H1 (cell line): ENCODE measurements around the gene IP6K1. TPM values are rescaled to one million over a fixed set of nuclear protein-coding genes. Genes with fewer than 3 reads are reported as not detected.

Experiments
- ASH2L ChIP-seq: fragments of 200-600, 300-600 bp; sonication (generic); IDR thresholded peaks from one replicate; pipeline ENCODE4 v1.7.1; 2017; ENCODE audit warnings: low read length
- CBX5 ChIP-seq: fragments of 300-800, 300-1000 bp; sonication (generic); IDR thresholded peaks from 2 replicates; pipeline ENCODE4 v1.7.1; 2016; ENCODE audit warnings: antibody characterized with exemption, low read length, low read depth
- CEBPB ChIP-seq: IDR thresholded peaks from 2 replicates; pipeline ENCODE4 v1.6.1; 2012; ENCODE audit warnings: low read depth, low read length
- CHD2 ChIP-seq: IDR thresholded peaks from 2 replicates; pipeline ENCODE4 v1.6.1; 2012; ENCODE audit warnings: low read length, improper control_type of control experiment
- EGR1 ChIP-seq: IDR thresholded peaks from 2 replicates; pipeline ENCODE4 v1.6.1; 2011; ENCODE audit warnings: low read depth, low read length, borderline replicate concordance
- FOSL1 ChIP-seq: IDR thresholded peaks from 2 replicates; pipeline ENCODE4 v1.6.1; 2011; ENCODE audit warnings: mild to moderate bottlenecking, low read depth, low read length, moderate library complexity; ENCODE audit not compliant: insufficient read depth
- GABPA ChIP-seq: IDR thresholded peaks from 2 replicates; pipeline ENCODE4 v1.6.1; 2011; ENCODE audit warnings: mild to moderate bottlenecking, low read length, moderate library complexity, borderline replicate concordance; ENCODE audit not compliant: insufficient read depth
- GTF2F1 ChIP-seq: IDR thresholded peaks from 2 replicates; pipeline ENCODE4 v1.6.1; 2012; ENCODE audit warnings: low read depth, low read length, improper control_type of control experiment, borderline replicate concordance
- HDAC6 ChIP-seq: IDR thresholded peaks from one replicate; pipeline ENCODE4 v1.7.1; 2012; ENCODE audit warnings: low read depth, mild to moderate bottlenecking, inconsistent platforms, low read length, moderate library complexity
- JUN ChIP-seq: IDR thresholded peaks from 2 replicates; pipeline ENCODE4 v1.6.1; 2011; ENCODE audit warnings: low read depth, mild to moderate bottlenecking, improper control_type of control experiment, low read length
- KDM5A ChIP-seq: fragments of 200-600 bp; IDR thresholded peaks from 2 replicates; pipeline ENCODE4 v1.7.1; 2012; ENCODE audit warnings: mild to moderate bottlenecking, low read length, inconsistent platforms, mixed read lengths
- MAFK ChIP-seq: IDR thresholded peaks from 2 replicates; pipeline ENCODE4 v1.6.1; 2012; ENCODE audit warnings: low read depth, mild to moderate bottlenecking, improper control_type of control experiment, low read length
- NANOG ChIP-seq: IDR thresholded peaks from 2 replicates; pipeline ENCODE4 v1.6.1; 2011; ENCODE audit warnings: low read length, low read depth, mild to moderate bottlenecking, inconsistent platforms; ENCODE audit not compliant: insufficient read depth, poor library complexity, severe bottlenecking
- POLR2AphosphoS5 ChIP-seq: IDR thresholded peaks from 2 replicates; pipeline ENCODE4 v1.6.1; 2011; ENCODE audit warnings: low read depth, low read length
- POU5F1 ChIP-seq: IDR thresholded peaks from 2 replicates; pipeline ENCODE4 v1.6.1; 2011; ENCODE audit warnings: low read depth, mild to moderate bottlenecking, low read length, moderate library complexity
- RAD21 ChIP-seq, 2 experiments: IDR thresholded peaks in 1 of 2; conservative IDR thresholded peaks in 1 of 2; 2 replicates each; pipeline ENCODE4 v1.6.1; 2011; ENCODE audit warnings: low read depth in 2 of 2, low read length in 2 of 2, improper control_type of control experiment in 1 of 2, inconsistent platforms in 1 of 2, mild to moderate bottlenecking in 1 of 2, moderate library complexity in 1 of 2
- RFX5 ChIP-seq: IDR thresholded peaks from 2 replicates; pipeline ENCODE4 v1.6.1; 2011; ENCODE audit warnings: low read depth, low read length, improper control_type of control experiment, borderline replicate concordance
- SIN3A ChIP-seq, 2 experiments: IDR thresholded peaks in 1 of 2; conservative IDR thresholded peaks in 1 of 2; 2 replicates each; pipeline ENCODE4 v1.6.1; 2011 to 2012; ENCODE audit warnings: low read length in 2 of 2, improper control_type of control experiment in 1 of 2, low read depth in 1 of 2, mild to moderate bottlenecking in 1 of 2
- SP1 ChIP-seq: IDR thresholded peaks from 2 replicates; pipeline ENCODE4 v1.6.1; 2011; ENCODE audit warnings: low read depth, low read length
- SP2 ChIP-seq: IDR thresholded peaks from 2 replicates; pipeline ENCODE4 v1.6.1; 2012; ENCODE audit warnings: mild to moderate bottlenecking, low read length, inconsistent platforms
- TAF1 ChIP-seq: IDR thresholded peaks from 2 replicates; pipeline ENCODE4 v1.6.1; 2011; ENCODE audit warnings: mild to moderate bottlenecking, low read depth, low read length
- TBP ChIP-seq: IDR thresholded peaks from 2 replicates; pipeline ENCODE4 v1.6.1; 2011; ENCODE audit warnings: low read depth, low read length, improper control_type of control experiment
- ZNF274 ChIP-seq: IDR thresholded peaks from 2 replicates; pipeline ENCODE4 v1.7.0; 2012; ENCODE audit warnings: low read length, borderline replicate concordance; ENCODE audit errors: extremely low read depth
- polyA plus RNA-seq, 7 experiments: library from polyadenylated mRNA; depleted of rRNA in 3 of 7; stranded (reverse) in 5 of 7; unstranded in 2 of 7; fragments of >200 nt in 5 of 7; fragments of 200-250 nt in 2 of 7; gene quantifications; 1 replicate in 5 of 7; 2 replicates in 1 of 7; 4 replicates in 1 of 7; pipeline versions ENCODE4 v1.2.1 to v1.2.3, GENCODE V29; 2011 to 2013; ENCODE audit warnings: missing spikeins in 2 of 7, mixed read lengths in 2 of 7
- total RNA-seq: library from RNA; stranded (reverse); fragmentation: NEBNext Ultra II Directional; extraction: Animal tissue kit (Norgen Biotek cat#: 25700); gene quantifications from 2 replicates; pipeline ENCODE4 v1.2.1, GENCODE V29; 2021
- TF ChIP-seq, protein P1 (sequence below): IDR thresholded peaks from 2 replicates; pipeline ENCODE4 v1.6.1; 2011; ENCODE audit warnings: low read depth, mild to moderate bottlenecking, low read length; ENCODE audit not compliant: insufficient read depth

IP6K1 gene
- total and polyA plus RNA-seq, 2 of the 8 experiments (the other 6 are each of a cell fraction or from before 2014, with no cell fraction given), result 31.5 to 35.2 TPM

DNA sequence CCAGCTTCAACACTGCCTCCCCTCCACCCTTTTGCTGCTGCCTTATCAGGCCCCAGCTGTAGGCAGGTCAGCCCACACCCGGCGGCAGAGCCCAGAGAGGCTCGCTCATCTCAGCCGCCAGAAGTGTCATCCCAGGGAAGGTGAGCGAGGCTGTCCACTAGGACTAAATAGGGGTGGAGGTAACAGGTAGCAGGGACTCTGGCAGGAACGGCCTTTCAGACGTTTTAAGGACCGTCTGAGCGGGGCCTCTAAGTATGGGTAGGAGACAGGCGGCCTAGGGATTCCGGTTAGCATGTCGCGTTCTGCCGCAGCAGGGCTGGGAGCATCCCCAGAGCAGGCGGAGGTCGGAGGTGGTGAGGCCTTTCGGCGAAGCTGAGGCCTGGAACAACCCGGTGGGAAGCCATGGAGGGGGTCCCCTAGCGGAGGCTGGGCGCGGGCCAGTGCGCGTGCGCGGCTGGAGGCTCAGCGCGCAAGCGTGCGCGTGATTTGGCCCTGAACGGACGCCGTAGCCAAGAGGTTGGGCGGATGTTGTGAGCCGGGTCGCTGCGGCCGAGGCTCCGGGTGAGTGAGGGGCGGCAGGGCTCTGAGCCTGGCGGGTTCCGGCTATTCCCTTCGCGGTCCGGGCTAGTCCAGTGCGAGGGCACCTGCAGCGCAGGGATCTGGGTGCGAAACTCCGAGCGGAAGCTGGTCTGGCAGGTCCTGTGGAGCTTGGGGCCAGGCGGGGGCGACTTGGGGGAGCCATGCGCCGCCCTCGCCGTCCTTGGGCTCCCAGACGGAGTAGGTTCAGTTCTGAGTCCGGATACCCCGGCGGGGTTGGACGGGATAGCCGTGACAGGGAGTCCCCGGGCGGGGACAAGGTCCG is 97.1 kb downstream of the IP6K1 start, which contains the start of the genes MST1 and RNF123 (continued):
- no peak for TF ChIP-seq JUN
- TF ChIP-seq, protein P1, sequence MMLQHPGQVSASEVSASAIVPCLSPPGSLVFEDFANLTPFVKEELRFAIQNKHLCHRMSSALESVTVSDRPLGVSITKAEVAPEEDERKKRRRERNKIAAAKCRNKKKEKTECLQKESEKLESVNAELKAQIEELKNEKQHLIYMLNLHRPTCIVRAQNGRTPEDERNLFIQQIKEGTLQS, result 0 out of 2 replicates have a peak, but pooled peaks have one; percentile 21
- peak; percentile 94 for TF ChIP-seq GABPA
- TF ChIP-seq TBP, result peak; percentile 81
- TF ChIP-seq EGR1, result peak; percentile 34; the same call in 1 of the 2 replicates
- TF ChIP-seq SIN3A (conservative IDR thresholded peaks at IDR 0.05 in 1 of 2, IDR thresholded peaks at IDR 0.05 in 1 of 2; ENCODE audit: low read depth in 1 of 2, low read length in 2 of 2), result peak; percentile 87 to 89; a peak in 3 of 4 replicates
- TF ChIP-seq RFX5, result no peak
- TF ChIP-seq ZNF274, result no peak
- no peak for TF ChIP-seq POU5F1
- TF ChIP-seq MAFK, result no peak
- TF ChIP-seq RAD21 (IDR thresholded peaks at IDR 0.05 in 1 of 2, conservative IDR thresholded peaks at IDR 0.05 in 1 of 2; ENCODE audit: low read depth in 2 of 2, low read length in 2 of 2), result no peak
- TF ChIP-seq POLR2AphosphoS5, result peak; percentile 56; the same call in 1 of the 2 replicates
- TF ChIP-seq NANOG, result no peak
- peak; percentile 79 for TF ChIP-seq KDM5A
- peak; percentile 6; the same call in 1 of the 2 replicates for TF ChIP-seq CEBPB
- no peak for TF ChIP-seq GTF2F1
- TF ChIP-seq TAF1, result peak; percentile 79
- TF ChIP-seq CBX5, result no peak
- TF ChIP-seq SP2, result no peak
- no peak for TF ChIP-seq FOSL1
- 0 out of 2 replicates have a peak, but pooled peaks have one; percentile 37 for TF ChIP-seq SP1
- no peak for TF ChIP-seq HDAC6
- peak; percentile 70 for TF ChIP-seq ASH2L
- peak; percentile 43; the same call in 1 of the 2 replicates for TF ChIP-seq CHD2
